WI38 (cell line): ENCODE results near the gene SIL1.

Experiments used
- H3K4me3 ChIP-seq: 2 replicates; pipeline ENCODE4 v1.5.1; 2011; ENCODE audit warnings: low read depth, mild to moderate bottlenecking, control low read depth, low read length
- TF ChIP-seq, protein P1 (sequence below): IDR thresholded peaks from 2 replicates; pipeline ENCODE4 v1.5.1; 2012; ENCODE audit warnings: low read depth, mild to moderate bottlenecking, control low read depth, low read length

Gene SIL1

DNA sequence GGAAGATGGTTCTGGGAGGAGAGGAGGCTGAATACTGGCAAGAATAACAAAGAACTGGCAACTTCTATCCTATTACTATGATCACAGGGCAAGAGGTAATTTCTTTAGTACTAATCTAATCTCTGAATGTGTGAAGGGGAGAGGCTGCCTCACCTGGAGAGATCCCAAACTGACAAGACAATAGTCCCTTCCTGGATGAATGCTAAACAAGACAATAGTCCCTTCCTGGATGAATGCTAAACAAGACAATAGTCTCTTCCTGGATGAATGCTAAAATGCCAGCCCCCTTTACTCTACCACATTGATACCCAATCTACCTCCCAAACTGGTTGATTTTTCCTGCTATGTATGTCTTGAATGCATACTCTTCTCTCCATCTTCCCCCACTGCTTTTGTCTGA lies 145.2 kb downstream of the SIL1 start:
- TF ChIP-seq, protein P1, sequence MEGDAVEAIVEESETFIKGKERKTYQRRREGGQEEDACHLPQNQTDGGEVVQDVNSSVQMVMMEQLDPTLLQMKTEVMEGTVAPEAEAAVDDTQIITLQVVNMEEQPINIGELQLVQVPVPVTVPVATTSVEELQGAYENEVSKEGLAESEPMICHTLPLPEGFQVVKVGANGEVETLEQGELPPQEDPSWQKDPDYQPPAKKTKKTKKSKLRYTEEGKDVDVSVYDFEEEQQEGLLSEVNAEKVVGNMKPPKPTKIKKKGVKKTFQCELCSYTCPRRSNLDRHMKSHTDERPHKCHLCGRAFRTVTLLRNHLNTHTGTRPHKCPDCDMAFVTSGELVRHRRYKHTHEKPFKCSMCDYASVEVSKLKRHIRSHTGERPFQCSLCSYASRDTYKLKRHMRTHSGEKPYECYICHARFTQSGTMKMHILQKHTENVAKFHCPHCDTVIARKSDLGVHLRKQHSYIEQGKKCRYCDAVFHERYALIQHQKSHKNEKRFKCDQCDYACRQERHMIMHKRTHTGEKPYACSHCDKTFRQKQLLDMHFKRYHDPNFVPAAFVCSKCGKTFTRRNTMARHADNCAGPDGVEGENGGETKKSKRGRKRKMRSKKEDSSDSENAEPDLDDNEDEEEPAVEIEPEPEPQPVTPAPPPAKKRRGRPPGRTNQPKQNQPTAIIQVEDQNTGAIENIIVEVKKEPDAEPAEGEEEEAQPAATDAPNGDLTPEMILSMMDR, result no peak
- H3K4me3 ChIP-seq, result no peak overlapping the region

DNA sequence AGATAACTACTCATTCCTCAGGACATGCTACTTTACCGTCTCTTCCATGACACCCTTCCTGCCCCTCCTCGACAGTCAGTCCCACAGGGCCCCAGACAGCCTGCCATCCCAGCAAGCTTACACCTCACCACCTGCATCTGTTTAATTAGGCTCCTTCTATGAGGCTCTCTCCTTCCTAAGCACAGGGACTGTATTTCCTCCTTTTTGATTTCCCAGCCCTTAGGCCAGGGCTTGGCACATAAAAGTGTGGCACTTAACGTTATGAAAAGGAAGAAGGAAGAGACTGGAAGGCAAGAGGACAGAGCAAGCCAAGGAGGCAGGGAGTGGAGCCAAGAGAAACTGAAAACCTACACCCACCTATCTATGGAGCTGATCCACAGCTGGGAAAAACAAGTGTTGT lies 146.8 kb downstream of the SIL1 start:
- TF ChIP-seq, protein P1, result no peak
- H3K4me3 ChIP-seq, result no peak overlapping the region

- TF ChIP-seq, protein P1, result no peak
- H3K4me3 ChIP-seq, result no peak overlapping the region
Observed at GRCh38 chr5:139050432-139050831, 147.7 kb downstream of the SIL1 start.

DNA sequence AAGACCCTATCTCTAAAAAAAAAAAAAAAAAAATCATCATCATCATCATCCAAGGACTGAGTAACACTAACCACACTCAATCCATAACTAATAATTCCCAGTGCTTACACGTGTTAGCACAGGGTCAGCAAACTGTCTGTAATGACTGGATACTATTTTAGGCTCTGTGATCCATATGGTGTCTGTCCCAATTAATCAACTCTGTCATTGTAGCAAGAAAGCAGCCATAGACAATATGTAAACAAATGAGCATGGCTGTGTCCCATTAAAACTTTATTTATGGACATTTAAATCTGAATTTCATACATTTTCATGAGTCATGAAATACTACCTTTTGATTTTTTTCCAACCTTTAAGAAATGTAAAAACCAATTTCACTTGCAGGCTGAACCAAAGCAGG lies 148.4 kb downstream of the SIL1 start:
- H3K4me3 ChIP-seq, result no peak overlapping the region
- TF ChIP-seq, protein P1, result no peak

DNA sequence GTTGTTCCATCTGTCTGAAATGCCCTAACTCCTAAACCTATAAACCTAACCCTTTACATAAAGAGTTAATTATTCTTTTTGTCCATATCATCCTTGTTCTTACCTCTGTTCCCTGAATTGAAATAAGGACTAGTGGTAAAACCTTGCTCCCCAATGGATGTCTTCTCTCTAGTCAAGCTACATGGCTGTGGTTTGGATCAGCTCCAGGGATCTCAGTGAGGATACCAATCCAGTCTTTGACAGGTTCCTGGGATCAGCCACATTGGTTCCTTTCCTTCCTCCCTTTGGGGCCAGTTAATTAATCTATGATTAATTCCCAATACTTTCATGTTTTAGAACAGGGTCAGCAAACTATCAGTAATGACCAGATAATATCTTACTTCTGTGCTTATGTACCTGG lies 151.6 kb downstream of the SIL1 start:
- TF ChIP-seq, protein P1, result no peak
- no peak overlapping the region for H3K4me3 ChIP-seq

DNA sequence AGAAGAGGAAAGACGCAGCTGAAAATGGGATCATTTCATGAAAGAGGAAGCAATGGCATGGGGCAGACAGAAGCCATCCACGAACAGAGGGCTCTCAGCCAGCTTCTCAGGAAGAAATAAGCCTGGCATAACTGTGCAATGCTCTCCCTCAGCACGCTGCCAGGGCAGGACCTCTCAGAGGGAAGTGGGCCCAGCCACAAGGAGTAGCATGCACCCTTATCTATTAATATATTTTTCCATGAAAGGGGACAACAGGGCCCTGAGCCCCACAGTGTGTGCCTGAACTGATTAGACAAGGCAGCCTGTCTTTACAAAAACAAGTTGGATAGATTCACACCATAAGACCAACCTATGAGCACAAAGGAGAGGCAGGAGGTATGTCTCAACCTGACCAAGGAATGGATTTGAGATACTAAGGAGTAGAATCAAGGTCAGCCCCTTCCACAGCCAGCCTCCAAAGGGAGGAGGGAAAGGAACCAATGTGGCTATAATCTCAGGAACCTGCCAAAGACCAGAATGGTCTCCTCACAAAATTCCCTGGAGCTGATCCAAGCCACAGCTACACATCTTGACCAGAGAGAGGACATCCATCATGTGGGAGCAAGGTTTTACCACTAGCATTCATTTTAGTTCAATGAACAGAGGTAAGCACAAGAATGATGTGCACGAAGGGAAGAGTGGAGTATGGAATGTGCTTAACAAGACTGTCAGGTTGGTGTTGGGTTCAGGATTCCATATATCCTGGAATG lies 154.8 kb downstream of the SIL1 start:
- TF ChIP-seq, protein P1, result no peak
- no peak overlapping the region for H3K4me3 ChIP-seq

- H3K4me3 ChIP-seq, result no peak overlapping the region
- TF ChIP-seq, protein P1, result no peak
Observed at GRCh38 chr5:139040081-139040480, 158.1 kb downstream of the SIL1 start.
